HUES6 (cell line): Measurements from ENCODE around the gene GABRP.
"Not testable (repeated sequence)": the region's sequence is repeated elsewhere in the genome, so short reads cannot be mapped to it uniquely, and the experiment has no call there.

Experiments
- H3K27ac ChIP-seq: 2 replicates; pipeline ENCODE4 v1.7.0; 2013; ENCODE audit warnings: low read depth, mild to moderate bottlenecking, low read length, inconsistent platforms
- H3K27me3 ChIP-seq: 2 replicates; pipeline ENCODE4 v1.6.1; 2013; ENCODE audit warnings: low read length; ENCODE audit not compliant: control insufficient read depth, insufficient read depth
- H3K36me3 ChIP-seq: 2 replicates; pipeline ENCODE4 v1.6.1; 2013; ENCODE audit warnings: low read length; ENCODE audit not compliant: control insufficient read depth, insufficient read depth
- H3K4me1 ChIP-seq: 2 replicates; pipeline ENCODE4 v1.6.1; 2013; ENCODE audit warnings: low read length; ENCODE audit not compliant: control insufficient read depth, insufficient read depth
- H3K4me3 ChIP-seq: 2 replicates; pipeline ENCODE4 v1.5.1; 2013; ENCODE audit warnings: low read depth, low read length
- H3K9ac ChIP-seq: one replicate; pipeline ENCODE4 v1.6.1; 2013; ENCODE audit warnings: mild to moderate bottlenecking, low read length
- H3K9me3 ChIP-seq: 2 replicates; pipeline ENCODE4 v1.6.1; 2013; ENCODE audit warnings: low read depth, low read length; ENCODE audit not compliant: control insufficient read depth, insufficient read depth

The GABRP gene

DNA sequence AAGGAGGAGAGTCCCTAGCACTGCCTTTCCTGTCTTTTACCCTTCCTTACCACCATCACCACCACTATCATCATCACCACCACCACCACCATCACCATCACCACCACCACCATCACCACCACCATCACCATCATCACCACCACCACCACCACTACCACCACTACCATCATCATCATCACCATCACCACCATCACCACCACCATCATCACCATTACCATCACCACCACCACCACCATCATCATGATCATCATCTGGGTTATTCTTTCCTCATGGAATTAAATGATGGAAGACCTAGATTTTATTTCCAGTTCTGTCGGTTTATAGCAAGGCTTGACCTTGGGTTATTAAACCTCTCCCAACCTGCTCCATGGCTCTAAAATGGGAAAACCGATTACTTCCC, 50.5 kb downstream of the GABRP start:
- not testable (repeated sequence) for H3K27ac ChIP-seq, H3K27me3 ChIP-seq, H3K9me3 ChIP-seq, H3K36me3 ChIP-seq, H3K4me3 ChIP-seq, H3K9ac ChIP-seq, H3K4me1 ChIP-seq

GRCh38 chr5:170836226-170836625, 52.7 kb downstream of the GABRP start:
- no peak overlapping the region for H3K9ac ChIP-seq
- no peaks in the 10 kb centered on the region for H3K9me3 ChIP-seq
- no peaks in the 10 kb centered on the region for H3K36me3 ChIP-seq
- H3K27ac ChIP-seq = no peak overlapping the region
- no peaks in the 10 kb centered on the region; the same call in 1 of the 2 replicates for H3K4me1 ChIP-seq
- no peak overlapping the region for H3K4me3 ChIP-seq
- H3K27me3 ChIP-seq = no peaks in the 10 kb centered on the region

- no peaks in the 10 kb centered on the region for H3K27me3 ChIP-seq
- H3K27ac ChIP-seq = no peak overlapping the region
- no peaks in the 10 kb centered on the region for H3K4me1 ChIP-seq
- H3K4me3 ChIP-seq = no peak overlapping the region
- H3K9me3 ChIP-seq = no peaks in the 10 kb centered on the region
- no peaks in the 10 kb centered on the region for H3K36me3 ChIP-seq
- no peak overlapping the region for H3K9ac ChIP-seq
Measured at GRCh38 chr5:170843870-170844269, 60.3 kb downstream of the GABRP start.

- Histone ChIP-seq H3K27me3 (no peaks in the 10 kb centered on the region), H3K36me3 (no peaks in the 10 kb centered on the region), H3K4me1 (no peaks in the 10 kb centered on the region), H3K9ac (no peak overlapping the region), H3K9me3 (no peaks in the 10 kb centered on the region), H3K4me3 (no peak overlapping the region), H3K27ac (no peak overlapping the region)
Measured at GRCh38 chr5:170844651-170845050, 61.1 kb downstream of the GABRP start.

DNA sequence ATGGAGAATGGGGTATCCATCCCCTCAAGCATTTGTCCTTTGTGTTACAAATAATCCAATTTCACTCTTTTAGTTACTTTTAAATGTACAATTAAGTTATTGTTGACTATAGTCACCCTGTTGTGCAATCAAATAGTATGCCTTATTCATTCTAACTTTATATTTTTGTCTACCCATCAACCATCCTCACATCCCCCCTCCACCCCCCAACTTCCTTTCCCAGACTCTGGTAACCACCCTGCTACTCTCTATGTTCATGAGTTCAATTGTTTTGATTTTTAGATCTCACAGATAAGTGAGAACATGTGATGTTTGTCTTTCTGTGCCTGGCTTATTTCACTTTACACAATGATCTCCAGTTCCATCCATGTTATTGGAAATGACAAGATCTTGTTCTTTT, 62.9 kb downstream of the GABRP start:
- Histone ChIP-seq H3K27me3 (no peaks in the 10 kb centered on the region), H3K27ac (no peak overlapping the region)

GRCh38 chr5:170846846-170847245, 63.3 kb downstream of the GABRP start:
- Histone ChIP-seq H3K9ac (no peak overlapping the region), H3K27me3 (no peaks in the 10 kb centered on the region), H3K27ac (no peak overlapping the region), H3K4me3 (no peak overlapping the region), H3K4me1 (no peaks in the 10 kb centered on the region), H3K9me3 (no peaks in the 10 kb centered on the region), H3K36me3 (no peaks in the 10 kb centered on the region)

More for the DNA sequence above, 62.9 kb downstream of the GABRP start:
- Histone ChIP-seq H3K9ac (no peak overlapping the region), H3K4me3 (no peak overlapping the region), H3K9me3 (no peaks in the 10 kb centered on the region), H3K36me3 (no peaks in the 10 kb centered on the region), H3K4me1 (no peaks in the 10 kb centered on the region)

- H3K4me1 ChIP-seq = no peaks in the 10 kb centered on the region
- H3K27ac ChIP-seq = no peak overlapping the region
- no peaks in the 10 kb centered on the region for H3K27me3 ChIP-seq
- H3K36me3 ChIP-seq = no peaks in the 10 kb centered on the region
- H3K4me3 ChIP-seq = no peak overlapping the region
- H3K9me3 ChIP-seq = no peaks in the 10 kb centered on the region
- H3K9ac ChIP-seq = no peak overlapping the region
Measured at GRCh38 chr5:170848033-170848432, 64.5 kb downstream of the GABRP start.

DNA sequence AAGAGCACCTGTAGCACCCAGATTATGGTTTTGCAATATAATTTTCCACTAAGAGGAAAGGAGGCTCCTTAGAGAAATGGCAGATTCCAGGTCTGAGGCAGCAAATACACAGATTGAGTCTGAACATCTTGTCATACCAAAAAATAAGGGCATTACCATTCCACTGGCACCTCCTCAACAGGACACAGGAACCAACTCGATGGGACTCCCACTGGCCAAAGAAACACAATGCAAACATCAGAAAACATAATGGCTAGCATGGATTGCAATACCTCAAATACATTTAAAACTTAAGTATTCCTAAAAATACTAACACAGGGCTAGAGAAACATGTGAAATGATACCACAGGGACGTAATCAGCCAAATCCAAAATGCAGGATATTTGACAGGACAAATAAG, 65.8 kb downstream of the GABRP start:
- Histone ChIP-seq H3K9ac (no peak overlapping the region), H3K36me3 (no peaks in the 10 kb centered on the region), H3K27ac (no peak overlapping the region), H3K9me3 (no peaks in the 10 kb centered on the region), H3K4me1 (no peaks in the 10 kb centered on the region), H3K27me3 (no peaks in the 10 kb centered on the region), H3K4me3 (no peak overlapping the region)

- peaks cover 5% of the 10 kb centered on the region; the same call in 1 of the 2 replicates for H3K9me3 ChIP-seq
- H3K27ac ChIP-seq = no peak overlapping the region
- H3K4me3 ChIP-seq = no peak overlapping the region
- H3K9ac ChIP-seq = no peak overlapping the region
- H3K36me3 ChIP-seq = no peaks in the 10 kb centered on the region
- no peaks in the 10 kb centered on the region for H3K27me3 ChIP-seq
- H3K4me1 ChIP-seq = no peaks in the 10 kb centered on the region
Measured at GRCh38 chr5:170854566-170854965, 71.0 kb downstream of the GABRP start.

GRCh38 chr5:170857066-170857465, 73.5 kb downstream of the GABRP start:
- Histone ChIP-seq H3K36me3 (no peaks in the 10 kb centered on the region), H3K9me3 (peaks cover 22% of the 10 kb centered on the region), H3K9ac (no peak overlapping the region), H3K4me1 (no peaks in the 10 kb centered on the region), H3K4me3 (no peak overlapping the region), H3K27ac (no peak overlapping the region), H3K27me3 (no peaks in the 10 kb centered on the region)

DNA sequence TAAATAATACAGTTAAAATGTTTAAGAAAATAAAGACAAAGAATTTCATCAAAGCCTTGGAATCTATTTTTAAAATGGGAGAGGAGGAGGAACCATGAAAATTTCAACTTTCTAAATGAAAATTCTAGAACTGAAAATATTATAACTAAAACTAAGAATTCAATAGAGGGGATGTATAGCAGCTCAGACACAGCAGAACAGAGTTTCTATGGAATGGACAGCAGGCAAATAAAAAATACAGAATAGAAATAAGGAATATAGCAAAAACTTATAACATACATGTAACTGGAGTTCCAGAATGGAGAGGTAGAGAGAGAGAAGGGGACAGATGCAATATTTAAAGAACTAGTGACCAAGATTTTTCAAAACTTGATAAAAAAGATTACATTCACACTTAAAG, 76.9 kb downstream of the GABRP start:
- no peak overlapping the region for H3K9ac ChIP-seq

More for the DNA sequence above, 76.9 kb downstream of the GABRP start:
- H3K9me3 ChIP-seq = peaks cover 22% of the 10 kb centered on the region
- H3K4me1 ChIP-seq = peaks cover 19% of the 10 kb centered on the region
- H3K4me3 ChIP-seq = no peak overlapping the region
- no peak overlapping the region for H3K27ac ChIP-seq
- no peaks in the 10 kb centered on the region for H3K36me3 ChIP-seq
- H3K27me3 ChIP-seq = peaks cover 12% of the 10 kb centered on the region
